ENCODE measurements around the gene SEPTIN14. TPM values are rescaled to one million over a fixed set of nuclear protein-coding genes. Genes with fewer than 3 reads are reported as not detected.

SEPTIN14 gene
- total and polyA plus RNA-seq, 2 of the 4 experiments (the other 2 are of a cell fraction), result not detected

- Histone ChIP-seq H3K27ac (ENCODE audit: insufficient read depth, low read length) (no peak overlapping the region), H3K9ac (ENCODE audit: low read depth, low read length) (no peak overlapping the region), H2AK5ac (ENCODE audit: low read depth, low read length) (no peak overlapping the region), H3K9me3 (ENCODE audit: control insufficient read depth, insufficient read depth, low read length) (no peaks in the 10 kb centered on the region), H3K14ac (replicated peaks; ENCODE audit: low read depth, low read length) (no peak overlapping the region), H2BK120ac (ENCODE audit: low read depth, low read length) (no peak overlapping the region), H3K4ac (ENCODE audit: low read depth, low read length) (no peak overlapping the region), H3K56ac (ENCODE audit: extremely low read depth, insufficient read depth, low read length) (no peak overlapping the region), H3K79me1 (ENCODE audit: low read depth in 1 of 2, low read length in 2 of 2) (no peaks in the 10 kb centered on the region), H2AK9ac (replicated peaks; ENCODE audit: low read depth, low read length, poor library complexity) (no peak overlapping the region), H4K8ac (ENCODE audit: low read depth in 2 of 2, low read length in 2 of 2) (no peak overlapping the region), H4K20me1 (ENCODE audit: insufficient read depth, low read length) (no peaks in the 10 kb centered on the region), H2BK5ac (ENCODE audit: low read depth, low read length, poor library complexity, severe bottlenecking) (no peak overlapping the region), H3K9me1 (ENCODE audit: insufficient read depth, low read length) (no peaks in the 10 kb centered on the region), H3K27me3 (ENCODE audit: control insufficient read depth, insufficient read depth, low read length) (no peaks in the 10 kb centered on the region), H3K36me3 (ENCODE audit: control insufficient read depth, insufficient read depth, low read length) (no peaks in the 10 kb centered on the region), H2BK20ac (ENCODE audit: low read depth, low read length) (no peak overlapping the region), H3K18ac (ENCODE audit: low read depth, low read length) (no peak overlapping the region), H3K4me2 (ENCODE audit: low read depth, low read length) (no peak overlapping the region), H3K4me3 (ENCODE audit: insufficient read depth, low read depth, low read length) (no peak overlapping the region), H3K4me1 (ENCODE audit: control insufficient read depth, insufficient read depth, low read length) (no peaks in the 10 kb centered on the region), H4K5ac (ENCODE audit: low read depth, low read length) (no peak overlapping the region), H3K23ac (ENCODE audit: low read depth, low read length) (no peak overlapping the region), H4K91ac (ENCODE audit: insufficient read depth, low read depth, low read length) (no peak overlapping the region), H2BK15ac (ENCODE audit: low read depth, low read length) (no peak overlapping the region), H2AFZ (replicated peaks; ENCODE audit: low read length, poor library complexity) (no peak overlapping the region)
- dilution Hi-C loops (cut with HindIII; ENCODE audit: low sequenced_read_pairs, unreplicated experiment), result no loop called here
- intact Hi-C loops (cut with micrococcal nuclease), result no loop called here
- CTCF ChIA-PET, result interaction anchor here (0.7 kb wide), 1 partner anchor 1002 kb away, joined by 3 read pairs; no protein-coding TSS in a partner anchor
- no peak for DNase-seq
- ATAC-seq (ENCODE audit: low read depth), result no peak
- TF ChIP-seq USF2 (IDR thresholded peaks at IDR 0.05; ENCODE audit: low read depth, low read length), result no peak
- TF ChIP-seq MXI1 (IDR thresholded peaks at IDR 0.05; ENCODE audit: borderline replicate concordance, low read depth, low read length), result no peak
- no peak for TF ChIP-seq MAFK (IDR thresholded peaks at IDR 0.05; ENCODE audit: low read depth, low read length)
- TF ChIP-seq MAZ (IDR thresholded peaks at IDR 0.05; ENCODE audit: borderline replicate concordance, low read depth, low read length), result no peak
- TF ChIP-seq RCOR1 (IDR thresholded peaks at IDR 0.05; ENCODE audit: insufficient replicate concordance, low read length), result no peak
- no peak for TF ChIP-seq NFE2L2 (IDR thresholded peaks at IDR 0.05; ENCODE audit: low read depth, low read length)
- no peak for TF ChIP-seq CHD1 (IDR thresholded peaks at IDR 0.05; ENCODE audit: low read depth, low read length)
- TF ChIP-seq ELK1 (IDR thresholded peaks at IDR 0.05; ENCODE audit: borderline replicate concordance, low read depth, low read length), result no peak
- no peak for TF ChIP-seq CTCF (conservative IDR thresholded peaks at IDR 0.05; ENCODE audit: low read depth, low read length)
- TF ChIP-seq BHLHE40 (IDR thresholded peaks at IDR 0.05; ENCODE audit: low read depth, low read length), result no peak
- no peak for TF ChIP-seq RFX5 (IDR thresholded peaks at IDR 0.05; ENCODE audit: low read depth, low read length)
- no peak for TF ChIP-seq CEBPB (IDR thresholded peaks at IDR 0.05; ENCODE audit: low read depth, low read length)
- POLR2A ChIA-PET (ENCODE audit: unreplicated experiment), result no interaction called here
- no CpG with 5 or more reads among the region's 11 CpGs for WGBS, 2 experiments (ENCODE audit: extremely low coverage in 2 of 2, insufficient read length in 1 of 2)
- BruUV-seq (replicated peaks), result no TSS peak
- in situ Hi-C loops (cut with MboI; ENCODE audit: low sequenced_read_pairs), result no loop called here
These were observed 87.5 kb downstream of the SEPTIN14 start for GRCh38 chr7:55775051-55775420.
